Activated CD4-positive, alpha-beta T cell treated with anti-CD3 and anti-CD28 coated beads, Interleukin-2, Interleukin-4, amounts not matched to agents 100 ng/mL and 50 ng/mL, durations not matched to agents 16 hours and 8 hours (primary cell): ENCODE data around the gene TAPBPL.

ENCODE experiments used
- DNase-seq: peaks from one replicate; pipeline ENCODE4 v3.0.0-alpha.2; 2020; ENCODE audit warnings: low spot score

The TAPBPL gene

DNA sequence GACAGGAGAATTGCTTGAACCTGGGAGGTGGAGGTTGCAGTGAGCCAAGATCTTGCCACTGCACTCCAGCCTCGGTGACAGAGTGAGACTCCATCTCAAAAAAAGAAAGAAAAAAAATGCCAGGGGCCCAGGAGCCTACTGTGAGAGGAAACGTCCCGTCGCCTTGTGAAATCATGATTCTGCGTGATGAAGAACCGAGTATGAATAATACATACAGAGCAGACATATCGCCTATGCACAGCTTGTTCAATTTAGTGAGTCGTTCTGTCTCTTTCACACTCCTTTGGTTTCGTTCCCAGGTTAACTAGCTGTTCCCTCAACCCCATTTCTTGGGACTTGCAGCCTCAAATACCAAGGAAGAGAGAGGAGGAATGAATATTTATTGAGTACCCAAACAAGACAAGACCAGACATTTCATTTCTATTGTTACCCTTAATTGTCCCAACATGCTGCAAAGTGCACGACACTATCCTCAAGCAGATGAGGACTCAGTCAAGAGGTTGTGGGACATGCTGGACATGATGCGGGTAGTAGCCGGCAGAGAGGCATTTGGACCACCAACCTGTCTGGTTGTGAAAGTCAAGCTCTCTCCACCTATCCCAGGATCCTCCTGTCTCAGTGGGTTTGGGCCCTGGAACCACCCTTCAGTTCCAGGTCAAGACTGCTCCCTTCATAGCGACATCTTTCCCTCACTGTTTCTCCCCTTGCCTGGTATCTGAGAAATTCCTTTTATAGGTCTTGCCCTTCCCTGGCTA, 15.7 kb upstream of the TAPBPL start:
- no peak for DNase-seq

GRCh38 chr12:6437586-6437985, 14.3 kb upstream of the TAPBPL start:
- DNase-seq = no peak

DNA sequence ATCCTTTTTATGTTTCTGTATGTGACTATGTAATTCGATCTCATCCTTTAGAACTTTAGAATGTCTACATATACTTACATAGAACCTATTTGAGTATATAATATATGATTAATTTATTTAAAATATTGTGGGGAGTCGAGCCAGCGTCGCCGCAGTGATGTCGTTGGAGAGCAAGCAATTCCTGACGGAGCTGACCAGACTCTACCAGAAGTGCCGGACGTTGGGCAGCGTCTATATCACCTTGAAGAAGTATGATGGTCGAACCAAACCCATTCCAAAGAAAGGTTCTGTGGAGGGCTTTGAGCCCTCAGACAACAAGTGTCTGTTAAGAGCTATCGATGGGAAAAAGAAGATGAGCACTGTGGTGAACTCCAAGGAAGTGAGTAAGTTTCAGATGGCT, 13.5 kb upstream of the TAPBPL start:
- no peak for DNase-seq

- no peak for DNase-seq
These were observed 11.5 kb upstream of the TAPBPL start for GRCh38 chr12:6440391-6440790.

GRCh38 chr12:6442836-6443235, 9.0 kb upstream of the TAPBPL start:
- no peak for DNase-seq

DNA sequence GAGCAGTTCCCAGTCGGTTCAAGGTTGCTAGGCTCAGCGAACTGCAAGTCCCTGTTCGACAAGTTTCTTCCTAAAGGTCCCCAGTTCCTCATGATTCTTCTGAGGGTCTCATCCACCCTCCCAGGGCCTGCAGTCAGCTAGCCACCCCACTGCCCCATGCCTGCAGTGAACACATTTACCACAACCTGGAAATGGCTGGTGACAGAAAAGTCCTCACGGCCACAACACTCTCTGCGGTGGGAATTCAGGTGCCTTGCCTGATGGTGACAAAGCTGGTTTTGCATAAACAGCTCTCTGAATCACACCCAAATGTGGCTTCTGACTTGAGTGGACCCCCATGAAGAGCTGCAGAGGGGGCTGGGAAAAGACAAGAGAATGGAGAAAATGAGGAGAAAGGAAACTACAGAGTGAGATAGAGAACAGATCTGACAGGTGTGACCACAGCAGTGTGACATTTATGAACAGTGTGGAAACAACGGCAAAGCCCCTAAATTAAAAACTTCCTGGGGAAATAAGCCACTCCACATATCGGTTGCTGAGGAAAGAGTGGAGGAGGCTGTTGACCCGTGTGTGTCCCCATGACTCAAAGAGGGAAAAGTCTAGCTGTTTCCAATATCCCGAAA, 8.4 kb upstream of the TAPBPL start:
- peak; percentile 73 for DNase-seq

- no peak for DNase-seq
These were observed 7.8 kb upstream of the TAPBPL start for GRCh38 chr12:6444031-6444430.

- no peak for DNase-seq
These were observed 6.8 kb upstream of the TAPBPL start, which contains the start of gene CD27 for GRCh38 chr12:6444704-6445688. Gene CD27 (plus strand): TSS chr12:6444955. CDS start chr12:6445096, 141 bp downstream.

DNA sequence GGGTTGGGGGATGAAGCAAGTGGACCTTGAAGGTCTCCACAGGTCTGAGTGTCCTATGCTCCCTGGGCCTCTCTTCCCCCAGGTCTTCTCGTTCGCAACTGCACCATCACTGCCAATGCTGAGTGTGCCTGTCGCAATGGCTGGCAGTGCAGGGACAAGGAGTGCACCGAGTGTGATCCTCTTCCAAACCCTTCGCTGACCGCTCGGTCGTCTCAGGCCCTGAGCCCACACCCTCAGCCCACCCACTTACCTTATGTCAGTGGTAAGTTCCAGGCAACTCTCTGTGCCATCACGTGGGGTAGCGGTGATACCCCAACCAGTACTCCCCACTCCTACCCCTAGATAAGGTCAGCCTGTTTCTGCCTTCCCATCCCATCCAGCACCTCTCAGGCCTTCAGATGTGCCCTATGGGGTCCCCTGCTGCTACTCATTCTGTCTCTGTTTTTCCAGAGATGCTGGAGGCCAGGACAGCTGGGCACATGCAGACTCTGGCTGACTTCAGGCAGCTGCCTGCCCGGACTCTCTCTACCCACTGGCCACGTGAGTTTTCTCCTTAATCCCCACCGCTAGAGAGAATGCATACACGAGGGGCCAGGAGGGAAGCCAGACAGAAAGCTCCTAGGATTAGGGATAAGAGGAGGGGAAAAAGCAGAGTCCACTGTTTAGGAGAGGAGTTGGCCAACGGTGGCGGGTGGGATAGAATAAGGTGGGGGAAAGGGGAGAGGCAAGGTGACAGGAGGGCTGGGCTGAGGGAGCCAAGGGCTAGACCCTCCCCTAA, 1.6 kb upstream of the TAPBPL start:
- no peak for DNase-seq

DNA sequence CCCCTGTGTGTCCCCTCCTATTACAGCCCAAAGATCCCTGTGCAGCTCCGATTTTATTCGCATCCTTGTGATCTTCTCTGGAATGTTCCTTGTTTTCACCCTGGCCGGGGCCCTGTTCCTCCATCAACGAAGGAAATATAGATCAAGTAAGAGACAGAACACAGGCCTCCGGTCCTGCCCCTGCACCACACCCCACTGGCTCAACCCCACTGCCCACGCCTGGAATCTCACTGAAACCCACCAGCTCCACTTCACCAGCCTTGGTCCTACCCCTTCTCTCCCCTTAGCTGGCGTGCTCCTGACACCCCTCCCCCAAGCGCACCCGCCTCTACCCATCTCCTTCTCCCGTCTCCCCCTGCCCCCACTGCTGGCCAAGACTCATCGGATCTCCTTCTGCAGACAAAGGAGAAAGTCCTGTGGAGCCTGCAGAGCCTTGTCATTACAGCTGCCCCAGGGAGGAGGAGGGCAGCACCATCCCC, 934 bp upstream of the TAPBPL start:
- DNase-seq = no peak

DNA sequence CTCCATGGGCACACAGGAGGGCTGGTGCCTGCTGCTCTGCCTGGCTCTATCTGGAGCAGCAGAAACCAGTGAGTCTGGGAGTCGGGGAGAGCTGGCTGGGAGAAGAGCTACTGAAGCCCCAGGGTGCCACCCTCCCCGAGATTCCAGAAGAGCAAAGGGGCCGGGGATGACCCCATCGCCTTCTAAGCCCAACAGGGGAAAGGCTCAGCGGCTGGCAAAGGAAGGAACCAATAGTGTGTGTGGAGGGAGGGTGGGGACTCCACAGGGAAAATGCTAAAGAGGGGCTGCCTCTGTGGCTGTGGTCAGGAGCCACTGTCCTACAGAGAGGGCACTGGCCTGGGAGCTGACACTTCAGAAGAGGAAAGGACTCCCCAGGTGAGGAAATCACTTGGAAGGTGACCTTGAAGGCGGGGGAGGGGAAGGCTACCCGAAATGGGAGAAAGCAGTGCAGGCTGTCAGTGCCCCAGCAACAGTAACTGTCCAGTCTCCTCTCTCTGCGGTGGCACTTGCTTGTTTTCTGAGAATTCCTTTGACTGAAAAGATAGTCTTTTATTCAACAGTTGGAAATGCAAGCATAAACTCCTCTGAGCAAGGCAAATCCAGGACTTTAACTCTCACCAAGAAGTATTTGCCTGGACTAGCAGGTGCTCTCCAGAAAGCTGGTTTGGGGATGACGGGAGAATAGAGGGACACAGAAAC, 552 bp downstream of the TAPBPL start:
- no peak for DNase-seq

- DNase-seq = no peak
These were observed 1.2 kb downstream of the TAPBPL start for GRCh38 chr12:6452944-6453630.

- no peak for DNase-seq
These were observed 5.5 kb downstream of the TAPBPL start for GRCh38 chr12:6457220-6457945.

DNA sequence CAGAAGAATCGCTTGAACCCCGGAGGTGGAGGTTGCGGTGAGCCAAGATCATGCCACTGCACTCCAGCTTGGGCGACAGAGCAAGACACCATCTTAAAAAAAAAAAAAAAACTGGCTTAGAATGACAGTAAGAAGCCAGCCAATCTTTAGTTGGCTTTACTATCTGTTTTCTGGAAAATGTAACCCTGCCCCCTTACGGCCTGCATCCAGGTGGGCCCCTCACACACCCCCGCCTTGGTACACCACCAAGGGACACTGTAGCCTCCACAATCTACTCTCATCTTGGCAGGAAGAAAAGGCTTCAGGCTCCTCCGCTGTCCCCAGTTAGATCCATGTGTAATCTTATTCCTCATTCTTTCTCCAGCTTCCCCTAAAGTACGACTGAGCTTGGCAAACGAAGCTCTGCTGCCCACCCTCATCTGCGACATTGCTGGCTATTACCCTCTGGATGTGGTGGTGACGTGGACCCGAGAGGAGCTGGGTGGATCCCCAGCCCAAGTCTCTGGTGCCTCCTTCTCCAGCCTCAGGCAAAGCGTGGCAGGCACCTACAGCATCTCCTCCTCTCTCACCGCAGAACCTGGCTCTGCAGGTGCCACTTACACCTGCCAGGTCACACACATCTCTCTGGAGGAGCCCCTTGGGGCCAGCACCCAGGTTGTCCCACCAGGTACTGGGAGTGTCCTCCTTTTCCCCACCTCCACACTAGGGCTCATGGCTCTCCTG, 6.6 kb downstream of the TAPBPL start:
- no peak for DNase-seq

DNA sequence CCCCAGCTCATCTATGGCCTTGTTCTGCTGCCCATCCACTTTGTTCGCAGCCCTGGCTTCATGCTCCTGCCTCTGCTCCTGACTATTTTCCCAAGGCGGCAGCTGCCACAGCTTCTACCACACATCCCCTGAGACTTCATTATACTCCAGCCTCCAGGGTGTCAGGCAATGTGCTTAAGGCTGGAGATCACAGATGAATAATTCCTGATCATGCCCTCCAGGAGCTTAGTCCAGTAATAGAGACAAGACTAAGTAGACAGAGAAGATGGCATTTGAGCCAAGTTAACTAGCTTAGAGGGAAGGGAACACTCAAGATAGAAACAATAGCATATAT, 7.1 kb downstream of the TAPBPL start:
- DNase-seq = no peak

DNA sequence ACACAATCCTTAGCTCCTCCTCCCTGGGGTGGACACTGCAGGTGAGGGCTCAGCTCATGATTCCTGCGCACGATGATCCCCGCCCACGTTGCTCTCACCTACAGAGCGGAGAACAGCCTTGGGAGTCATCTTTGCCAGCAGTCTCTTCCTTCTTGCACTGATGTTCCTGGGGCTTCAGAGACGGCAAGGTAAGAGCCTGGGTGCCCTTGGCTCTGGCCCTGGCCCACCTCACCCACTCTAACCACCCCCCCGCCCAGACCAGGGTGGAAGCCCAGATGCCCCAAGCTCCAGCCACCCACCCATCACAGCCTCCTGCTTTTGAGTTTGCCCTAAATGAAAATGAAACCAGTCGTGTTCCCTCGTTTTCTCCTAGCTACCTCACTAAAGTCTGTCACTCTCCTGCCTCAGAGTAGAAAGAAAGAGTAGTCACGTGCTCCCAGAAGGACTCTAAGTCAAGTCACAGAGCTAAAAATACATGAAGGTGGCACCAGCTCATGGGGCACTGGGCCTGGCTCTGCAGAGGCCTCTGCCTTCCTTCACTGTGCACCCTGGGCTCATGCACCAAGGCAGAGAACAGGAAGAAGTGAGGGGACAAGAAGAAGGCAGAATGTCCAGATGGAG, 9.0 kb downstream of the TAPBPL start:
- peak; percentile 61 for DNase-seq

DNA sequence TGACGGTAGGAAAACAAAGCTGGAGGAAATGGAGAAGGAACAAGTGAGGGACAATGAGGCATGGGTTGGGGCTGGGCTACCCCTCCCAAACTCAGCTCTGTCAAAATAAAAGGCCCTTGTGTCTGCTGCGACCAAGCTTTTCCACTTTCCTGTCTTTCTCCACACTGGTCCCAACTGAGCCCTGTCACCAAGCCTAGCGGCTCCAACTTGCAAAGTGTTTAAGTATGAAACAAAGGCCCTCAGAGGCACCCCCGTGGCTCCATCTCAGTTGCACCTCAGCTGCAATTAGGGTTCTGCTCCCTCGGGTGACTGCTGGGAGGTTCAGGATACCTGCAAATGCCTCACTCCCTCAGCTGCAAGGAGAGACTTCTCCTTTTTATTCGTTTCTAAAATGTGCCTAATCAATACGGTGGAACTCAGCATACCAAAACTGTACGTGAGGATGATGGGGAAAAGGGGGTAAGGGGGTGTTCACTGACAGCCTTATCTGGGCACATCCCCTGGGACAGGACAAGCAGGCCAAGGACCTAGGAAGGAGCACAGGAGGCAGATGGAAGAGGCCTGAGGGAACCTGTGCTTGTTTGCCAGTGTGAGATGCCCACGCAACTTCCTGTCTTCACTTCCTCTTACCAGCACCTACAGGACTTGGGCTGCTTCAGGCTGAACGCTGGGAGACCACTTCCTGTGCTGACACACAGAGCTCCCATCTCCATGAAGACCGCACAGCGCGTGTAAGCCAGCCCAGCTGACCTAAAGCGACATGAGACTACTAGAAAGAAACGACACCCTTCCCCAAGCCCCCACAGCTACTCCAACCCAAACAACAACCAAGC, 9.8 kb downstream of the TAPBPL start:
- peak; percentile 94 for DNase-seq
